HG02840 (cell line): ENCODE data around the gene SIGLEC12.
"Not testable (repeated sequence)": the region's sequence is repeated elsewhere in the genome, so short reads cannot be mapped to it uniquely, and the experiment has no call there.

Experiments
- ATAC-seq: cut with Tn5 transposase; IDR thresholded peaks from one replicate; pipeline ENCODE4 v1.9.1; 2021; ENCODE audit warnings: mild to moderate bottlenecking, moderate library complexity, moderate number of reproducible peaks; ENCODE audit not compliant: unreplicated experiment, low FRiP score

SIGLEC12 gene

GRCh38 chr19:51485960-51486660, 15.5 kb downstream of the SIGLEC12 start:
- ATAC-seq = no peak

DNA sequence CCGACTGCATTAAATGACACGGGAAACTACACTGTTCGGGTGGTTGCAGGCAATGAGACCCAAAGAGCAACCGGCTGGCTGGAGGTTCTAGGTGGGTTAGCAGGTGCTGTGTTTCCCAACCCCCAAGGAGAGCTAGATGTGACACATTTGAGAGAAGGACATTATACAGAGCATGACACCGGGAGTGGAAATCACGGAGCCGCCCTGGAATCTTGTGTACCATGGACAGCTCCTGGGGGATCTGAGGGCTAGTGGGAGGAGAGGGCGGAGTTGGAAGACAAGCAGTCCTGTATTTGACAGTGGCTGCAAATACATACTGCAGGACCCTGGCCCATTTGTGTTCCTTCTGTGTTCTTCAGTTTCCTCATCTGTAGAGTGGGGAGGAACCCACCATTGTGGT, 21.0 kb downstream of the SIGLEC12 start:
- no peak for ATAC-seq

DNA sequence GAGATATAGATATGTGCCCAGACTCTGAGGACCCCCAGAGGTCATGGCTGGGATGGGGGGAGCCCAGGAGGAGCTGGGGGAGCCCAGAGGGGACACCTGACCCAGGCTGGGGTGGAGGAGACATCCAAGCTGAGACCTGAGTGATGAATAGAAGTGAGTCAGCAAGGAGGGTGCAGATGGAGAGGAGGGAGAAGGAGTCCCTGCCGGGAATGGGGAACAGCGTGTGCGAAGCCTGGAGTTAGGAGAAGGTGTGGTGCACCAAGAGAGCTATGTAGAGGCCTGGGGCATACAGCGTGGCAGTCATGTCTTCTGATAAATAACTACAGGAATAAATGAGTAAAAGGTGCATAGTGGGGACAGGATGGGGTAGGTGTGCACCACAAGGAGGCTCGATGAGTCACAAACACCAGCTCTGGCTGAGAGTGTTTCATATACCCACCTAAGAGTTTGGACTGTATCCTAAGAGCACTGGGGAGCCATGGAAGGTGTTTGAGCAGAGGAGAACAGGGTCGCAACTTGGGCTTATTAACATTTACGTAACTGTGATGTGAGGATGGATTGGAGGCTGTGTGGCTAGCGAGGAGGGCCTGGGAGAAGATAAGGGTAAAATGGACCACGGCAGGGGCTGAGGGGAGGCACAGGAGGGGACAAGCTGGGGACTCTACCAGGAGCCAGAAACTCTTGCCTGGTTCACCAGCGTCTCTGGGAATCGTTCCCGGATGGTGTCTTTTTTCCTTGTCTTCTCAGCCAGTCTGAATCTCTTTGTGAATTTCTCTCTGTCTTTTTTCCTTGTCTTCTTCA, 21.9 kb downstream of the SIGLEC12 start:
- ATAC-seq = no peak

GRCh38 chr19:51478381-51479234, 23.0 kb downstream of the SIGLEC12 start, which contains the start of gene CEACAM18:
TSS of gene CEACAM18 (plus strand) at chr19:51478539.
- no peak for ATAC-seq

DNA sequence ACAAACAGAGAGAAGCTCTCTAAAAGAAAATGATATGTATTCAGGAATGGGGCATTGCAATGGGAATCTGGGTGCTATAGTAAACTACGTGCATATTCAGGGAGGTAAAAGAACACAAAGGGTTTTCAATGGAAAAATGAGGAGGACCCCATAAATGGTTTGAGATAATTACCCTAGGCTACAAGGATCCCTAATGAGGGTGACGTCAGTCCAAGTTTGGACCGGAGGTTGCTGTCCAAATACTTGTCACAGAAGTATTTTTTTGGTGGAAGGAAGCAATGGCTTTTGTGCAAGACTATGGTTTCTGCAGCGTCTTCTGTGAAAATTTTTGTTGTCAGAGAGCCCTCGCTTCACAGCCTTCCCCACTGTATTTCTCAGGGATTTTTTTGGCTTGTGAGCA, 24.3 kb downstream of the SIGLEC12 start:
- no peak for ATAC-seq

GRCh38 chr19:51476164-51476563, 25.4 kb downstream of the SIGLEC12 start:
- ATAC-seq = no peak

DNA sequence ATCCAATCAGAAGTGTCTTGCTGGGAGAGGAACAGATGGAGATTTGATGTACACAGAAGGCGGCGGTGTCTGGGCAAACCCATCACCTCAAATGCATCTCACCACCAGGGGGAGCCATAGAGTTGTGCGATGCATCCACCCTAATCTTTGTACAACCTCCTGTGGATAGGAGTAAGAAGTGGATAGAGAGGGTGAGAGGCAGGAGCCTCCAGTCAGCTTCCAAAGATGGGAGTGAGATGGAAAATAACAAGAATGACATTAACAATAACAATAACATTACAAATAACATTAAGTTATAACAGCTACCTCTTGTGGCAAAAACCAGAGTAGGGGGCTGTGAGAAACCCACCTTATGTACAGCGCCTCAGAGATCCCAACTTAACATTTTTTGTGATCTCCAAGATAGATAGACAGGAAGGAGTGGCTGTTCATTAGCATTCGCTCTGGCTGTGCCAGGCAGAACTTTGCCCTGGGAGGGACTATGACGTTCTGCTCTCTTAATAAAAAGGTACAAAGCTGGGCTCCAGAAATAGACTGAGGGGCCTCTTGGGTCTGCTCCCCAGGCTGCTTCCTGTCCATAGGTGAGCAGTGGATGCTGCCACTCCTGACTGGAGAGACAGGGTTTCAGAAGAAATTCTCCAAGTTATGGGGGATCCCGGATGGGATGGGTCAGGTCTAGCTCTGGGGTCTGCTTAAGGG, 28.4 kb downstream of the SIGLEC12 start:
- ATAC-seq = no peak

GRCh38 chr19:51472607-51473006, 29.0 kb downstream of the SIGLEC12 start:
- ATAC-seq = no peak

- no peak for ATAC-seq
Observed at GRCh38 chr19:51471527-51471926, 30.1 kb downstream of the SIGLEC12 start.

DNA sequence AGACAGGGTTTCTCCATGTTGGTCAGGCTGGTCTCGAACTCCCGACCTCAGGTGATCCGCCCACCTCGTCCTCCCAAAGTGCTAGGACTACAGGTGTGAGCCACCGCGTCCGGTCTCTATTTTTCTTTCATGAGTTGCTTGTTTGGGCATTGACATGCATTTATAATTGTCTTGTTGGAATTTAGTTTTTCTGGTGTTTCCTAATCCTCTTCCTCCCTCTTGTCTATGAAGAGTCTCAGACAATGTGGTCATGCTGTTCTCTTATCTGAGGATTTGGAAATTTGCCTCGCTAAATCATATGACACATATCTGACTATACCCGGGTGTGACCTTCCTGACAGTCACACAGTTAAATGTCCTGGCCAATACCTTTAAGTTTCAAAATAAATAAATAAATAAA, 30.6 kb downstream of the SIGLEC12 start:
- no peak for ATAC-seq

DNA sequence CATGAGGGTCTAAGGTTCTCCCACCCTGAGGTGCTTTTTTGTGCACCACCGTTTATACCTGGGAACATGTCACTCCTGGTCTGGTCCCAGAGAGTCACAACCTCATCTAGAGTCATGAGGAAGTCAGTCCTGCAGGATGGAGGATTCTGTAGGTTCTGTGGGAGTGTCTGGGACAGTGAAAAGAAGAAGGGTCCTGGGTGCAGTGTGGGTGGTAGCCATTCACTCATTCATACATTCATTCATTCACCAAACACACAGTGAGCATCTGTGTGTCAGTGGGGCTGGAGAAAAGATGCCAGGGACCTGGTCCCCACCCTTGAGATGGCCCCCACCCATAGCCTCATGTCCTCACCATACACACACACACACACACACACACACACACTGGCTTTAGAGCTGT, 32.0 kb downstream of the SIGLEC12 start:
- ATAC-seq = no peak

DNA sequence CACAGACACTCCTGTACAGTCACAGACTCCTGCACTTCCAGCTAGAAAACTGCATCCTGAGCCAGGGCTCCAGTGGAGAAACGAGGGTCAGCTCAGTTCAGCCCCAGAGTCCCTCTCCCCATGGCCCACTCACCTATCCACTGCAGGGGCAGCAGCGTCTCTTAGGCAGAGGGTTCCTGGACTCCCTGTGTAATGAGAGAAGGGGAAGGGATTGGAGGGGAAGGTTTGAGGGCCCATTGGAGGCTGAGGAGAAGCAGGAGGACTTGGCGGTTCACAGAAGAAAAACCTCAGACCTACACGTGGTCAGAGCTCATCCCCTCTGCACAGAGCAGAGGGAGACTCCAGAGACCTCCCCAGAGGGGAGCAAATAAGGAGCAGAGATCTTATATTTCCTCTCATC, 32.4 kb downstream of the SIGLEC12 start:
- ATAC-seq = no peak

- ATAC-seq = no peak
Observed at GRCh38 chr19:51468545-51468920, 33.1 kb downstream of the SIGLEC12 start.

- ATAC-seq = no peak
Observed at GRCh38 chr19:51467864-51468544, 33.6 kb downstream of the SIGLEC12 start.

DNA sequence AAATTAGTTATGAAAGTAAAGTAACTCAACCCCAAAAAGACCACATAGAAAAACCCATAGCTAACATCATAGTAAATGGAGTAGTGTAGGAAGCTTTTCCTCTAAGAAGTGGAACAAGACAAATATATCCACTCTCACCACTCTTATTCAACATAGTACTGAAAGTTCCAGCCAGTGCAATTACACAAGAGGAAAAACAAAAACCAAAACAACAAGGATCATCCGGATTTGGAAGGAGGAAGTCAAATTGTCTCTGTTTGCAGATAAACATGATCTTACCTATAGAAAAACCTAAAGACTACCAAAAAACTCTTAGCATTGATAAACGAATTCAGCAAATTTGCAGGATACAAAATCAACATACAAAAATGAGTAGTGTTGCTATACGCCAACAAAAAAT, 34.9 kb downstream of the SIGLEC12 start:
- no peak for ATAC-seq

- ATAC-seq = not testable (repeated sequence)
Observed at GRCh38 chr19:51463976-51464581, 37.5 kb downstream of the SIGLEC12 start.

GRCh38 chr19:51462681-51463080, 38.9 kb downstream of the SIGLEC12 start:
- no peak for ATAC-seq

DNA sequence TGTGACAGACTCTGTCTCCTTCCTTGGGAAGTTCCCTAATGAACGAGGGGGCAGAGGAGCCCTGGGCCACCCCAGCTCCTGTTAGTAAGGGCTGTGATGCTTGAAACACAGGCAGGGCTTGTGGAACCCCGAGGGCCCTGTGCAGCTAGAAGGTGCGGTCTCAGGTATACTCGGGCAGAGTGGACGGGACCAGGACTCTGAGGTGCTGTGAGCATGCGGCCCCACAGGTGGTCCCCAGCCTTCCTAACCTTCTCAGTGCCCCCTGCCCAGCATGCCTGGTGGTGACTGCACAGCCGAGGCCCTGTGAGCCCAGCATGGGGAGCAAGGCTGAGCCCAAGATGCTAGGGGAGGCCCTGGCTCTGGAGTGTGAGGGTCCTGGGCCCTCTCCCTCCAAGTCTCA, 39.3 kb downstream of the SIGLEC12 start:
- ATAC-seq = no peak

- no peak for ATAC-seq
Observed at GRCh38 chr19:51461723-51462161, 39.9 kb downstream of the SIGLEC12 start.
